ENCODE data around the gene DNAJC1. TPM values are rescaled to one million over a fixed set of nuclear protein-coding genes. Genes with fewer than 3 reads are reported as not detected.

DNAJC1 gene
- polyA plus RNA-seq, 1 donor from 2014 or later, result 15.9 TPM

- no peak overlapping the region for H3K4me2 ChIP-seq (ENCODE audit: low read length)
- no peak overlapping the region for H3K27ac ChIP-seq (ENCODE audit: low read length)
- H3K27me3 ChIP-seq (ENCODE audit: insufficient read depth, low read depth, low read length), result no peaks in the 10 kb centered on the region
- H3K9me2 ChIP-seq (ENCODE audit: insufficient read depth, low read length), result no peaks in the 10 kb centered on the region
- no peak for TF ChIP-seq SMC3 (conservative IDR thresholded peaks at IDR 0.05; ENCODE audit: poor library complexity)
- TF ChIP-seq EZH2 (IDR thresholded peaks at IDR 0.05; ENCODE audit: borderline replicate concordance, insufficient read depth, low read length, poor library complexity, severe bottlenecking), result no peak
- TF ChIP-seq MXI1 (conservative IDR thresholded peaks at IDR 0.05; ENCODE audit: poor library complexity, severe bottlenecking), result no peak
- no peak for TF ChIP-seq REST (IDR thresholded peaks at IDR 0.05; ENCODE audit: borderline replicate concordance)
- TF ChIP-seq TAF1 (IDR thresholded peaks at IDR 0.05; ENCODE audit: low read depth), result no peak
- TF ChIP-seq EP300 (conservative IDR thresholded peaks at IDR 0.05; ENCODE audit: poor library complexity, severe bottlenecking), result no peak
- TF ChIP-seq RAD21 (conservative IDR thresholded peaks at IDR 0.05), result no peak
- TF ChIP-seq POLR2AphosphoS5 (IDR thresholded peaks at IDR 0.05), result no peak
- TF ChIP-seq CTCF (IDR thresholded peaks at IDR 0.05; ENCODE audit: poor library complexity, severe bottlenecking), result no peak
- no peaks in the 10 kb centered on the region for H3K9me3 ChIP-seq (ENCODE audit: low read length)
- H3K79me2 ChIP-seq (replicated peaks; ENCODE audit: insufficient read depth, low read length), result peaks cover 22% of the 10 kb centered on the region
- H3K36me3 ChIP-seq (ENCODE audit: insufficient read depth, low read length), result peaks cover 3% of the 10 kb centered on the region
- H3K4me3 ChIP-seq (ENCODE audit: low read length), result no peak overlapping the region
- H3F3A ChIP-seq (ENCODE audit: insufficient read depth, low read length, poor library complexity, severe bottlenecking), result no peaks in the 10 kb centered on the region
- H2AFZ ChIP-seq (ENCODE audit: low read depth, low read length), result no peak overlapping the region
- no peaks in the 10 kb centered on the region for H4K20me1 ChIP-seq (ENCODE audit: insufficient read depth)
- H3K9ac ChIP-seq (ENCODE audit: low read length), result no peak overlapping the region
Measured at GRCh38 chr10:21797984-21798765, 205.4 kb downstream of the DNAJC1 start.

GRCh38 chr10:21797533-21797932 is 206.0 kb downstream of the DNAJC1 start:
- no peak overlapping the region for H3K27ac ChIP-seq (ENCODE audit: low read length)
- no peak overlapping the region for H3K4me2 ChIP-seq (ENCODE audit: low read length)
- H3K9me2 ChIP-seq (ENCODE audit: insufficient read depth, low read length), result no peaks in the 10 kb centered on the region
- H3K4me3 ChIP-seq (ENCODE audit: low read length), result no peak overlapping the region
- H2AFZ ChIP-seq (ENCODE audit: low read depth, low read length), result no peak overlapping the region
- no peaks in the 10 kb centered on the region for H3K9me3 ChIP-seq (ENCODE audit: low read length)
- no peaks in the 10 kb centered on the region for H4K20me1 ChIP-seq (ENCODE audit: insufficient read depth)
- no peak overlapping the region for H3K9ac ChIP-seq (ENCODE audit: low read length)
- peaks cover 15% of the 10 kb centered on the region for H3K79me2 ChIP-seq (replicated peaks; ENCODE audit: insufficient read depth, low read length)
- no peaks in the 10 kb centered on the region for H3F3A ChIP-seq (ENCODE audit: insufficient read depth, low read length, poor library complexity, severe bottlenecking)
- no peak for TF ChIP-seq POLR2AphosphoS5 (IDR thresholded peaks at IDR 0.05)
- TF ChIP-seq CTCF (IDR thresholded peaks at IDR 0.05; ENCODE audit: poor library complexity, severe bottlenecking), result no peak
- no peak for TF ChIP-seq EZH2 (IDR thresholded peaks at IDR 0.05; ENCODE audit: borderline replicate concordance, insufficient read depth, low read length, poor library complexity, severe bottlenecking)
- no peak for TF ChIP-seq EP300 (conservative IDR thresholded peaks at IDR 0.05; ENCODE audit: poor library complexity, severe bottlenecking)
- TF ChIP-seq RAD21 (conservative IDR thresholded peaks at IDR 0.05), result no peak
- no peak for TF ChIP-seq TAF1 (IDR thresholded peaks at IDR 0.05; ENCODE audit: low read depth)
- no peak for TF ChIP-seq SMC3 (conservative IDR thresholded peaks at IDR 0.05; ENCODE audit: poor library complexity)
- no peak for TF ChIP-seq REST (IDR thresholded peaks at IDR 0.05; ENCODE audit: borderline replicate concordance)
- H3K27me3 ChIP-seq (ENCODE audit: insufficient read depth, low read depth, low read length), result no peaks in the 10 kb centered on the region
- H3K36me3 ChIP-seq (ENCODE audit: insufficient read depth, low read length), result peaks cover 3% of the 10 kb centered on the region

Data from neural cell (in vitro differentiated cells).